ENCODE results near the gene SIRT2.

DNA sequence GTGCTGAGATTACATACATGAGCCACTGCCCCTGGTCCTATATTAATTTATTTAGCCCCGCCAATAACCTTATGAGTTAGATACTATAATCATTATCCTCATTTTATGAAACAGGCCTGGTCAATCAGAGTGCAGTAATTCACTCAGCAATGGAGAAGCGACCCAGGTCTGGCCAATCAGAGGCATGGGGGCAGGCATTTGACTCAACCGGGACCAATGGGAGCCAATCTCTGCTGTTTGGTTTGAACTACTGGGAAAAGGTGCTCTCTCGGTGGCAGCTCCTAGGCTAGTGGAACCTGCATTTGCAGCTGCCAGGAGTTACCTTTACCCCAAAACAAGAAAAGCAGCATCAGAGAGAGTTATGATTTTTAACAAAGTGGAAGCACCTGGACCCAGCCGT lies 6.6 kb downstream of the SIRT2 start:
- TF ChIP-seq, protein P1, sequence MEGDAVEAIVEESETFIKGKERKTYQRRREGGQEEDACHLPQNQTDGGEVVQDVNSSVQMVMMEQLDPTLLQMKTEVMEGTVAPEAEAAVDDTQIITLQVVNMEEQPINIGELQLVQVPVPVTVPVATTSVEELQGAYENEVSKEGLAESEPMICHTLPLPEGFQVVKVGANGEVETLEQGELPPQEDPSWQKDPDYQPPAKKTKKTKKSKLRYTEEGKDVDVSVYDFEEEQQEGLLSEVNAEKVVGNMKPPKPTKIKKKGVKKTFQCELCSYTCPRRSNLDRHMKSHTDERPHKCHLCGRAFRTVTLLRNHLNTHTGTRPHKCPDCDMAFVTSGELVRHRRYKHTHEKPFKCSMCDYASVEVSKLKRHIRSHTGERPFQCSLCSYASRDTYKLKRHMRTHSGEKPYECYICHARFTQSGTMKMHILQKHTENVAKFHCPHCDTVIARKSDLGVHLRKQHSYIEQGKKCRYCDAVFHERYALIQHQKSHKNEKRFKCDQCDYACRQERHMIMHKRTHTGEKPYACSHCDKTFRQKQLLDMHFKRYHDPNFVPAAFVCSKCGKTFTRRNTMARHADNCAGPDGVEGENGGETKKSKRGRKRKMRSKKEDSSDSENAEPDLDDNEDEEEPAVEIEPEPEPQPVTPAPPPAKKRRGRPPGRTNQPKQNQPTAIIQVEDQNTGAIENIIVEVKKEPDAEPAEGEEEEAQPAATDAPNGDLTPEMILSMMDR (IDR thresholded peaks at IDR 0.05), result no peak
- no peak for TF ChIP-seq EZH2 (IDR thresholded peaks at IDR 0.05)

Measured in neural progenitor cell (in vitro differentiated cells).